ENCODE data around the gene GIPR. TPM values are rescaled to one million over a fixed set of nuclear protein-coding genes. Genes with fewer than 3 reads are reported as not detected.
A peak's percentile ranks its signal among the peaks of the same experiment; 100 is the strongest.

GIPR gene
- total RNA-seq, 2 donors from 2014 or later = 10.8 to 14.6 TPM

DNA sequence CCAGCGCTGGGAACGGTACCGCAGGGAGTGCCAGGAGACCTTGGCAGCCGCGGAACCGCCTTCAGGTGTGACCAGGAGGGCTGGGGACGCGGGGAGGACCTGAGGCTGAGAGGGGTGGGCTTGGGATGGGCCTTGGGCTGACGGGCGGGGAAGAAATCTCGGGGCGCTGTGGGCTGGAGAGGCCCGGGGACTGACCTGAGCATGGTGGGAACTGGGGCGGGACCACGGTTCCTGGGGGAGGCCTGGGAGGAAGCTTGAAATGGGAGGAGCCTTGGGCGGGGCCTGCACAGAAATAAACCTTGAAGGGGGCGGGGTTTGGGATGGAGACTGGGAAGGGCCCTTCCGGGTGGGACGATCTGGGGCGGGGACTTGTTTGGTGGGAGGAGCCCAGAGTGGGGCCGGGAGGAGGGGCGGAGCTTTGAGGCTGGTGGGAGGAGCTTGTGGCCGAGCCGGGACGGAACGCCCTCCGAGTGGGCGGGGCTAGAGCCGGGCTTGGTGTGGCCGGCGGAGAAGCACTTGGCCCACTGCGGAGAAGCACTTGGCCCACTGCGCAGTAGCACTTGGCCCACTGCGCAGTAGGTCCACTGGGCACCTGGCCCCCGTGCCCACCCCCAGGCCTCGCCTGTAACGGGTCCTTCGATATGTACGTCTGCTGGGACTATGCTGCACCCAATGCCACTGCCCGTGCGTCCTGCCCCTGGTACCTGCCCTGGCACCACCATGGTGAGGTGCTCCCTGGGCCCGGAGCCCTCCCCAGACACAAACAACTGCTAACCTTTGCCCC lies 2.8 kb downstream of the GIPR start:
- peak overlapping the region; percentile 82 for H3K4me3 ChIP-seq (ENCODE audit: low read length)
- no peaks in the 10 kb centered on the region for H3K9me3 ChIP-seq (ENCODE audit: control insufficient read depth, low read length)
- H3K27ac ChIP-seq (ENCODE audit: low read depth, low read length) = no peak overlapping the region
- WGBS, 2 experiments (ENCODE audit: insufficient coverage in 1 of 2, insufficient read length in 1 of 2) = 23 to 63% methylated on average over 9 to 42 of the region's 42 CpGs
- H3K36me3 Mint-ChIP-seq (ENCODE audit: low read depth) = no peaks in the 10 kb centered on the region
- peak overlapping the region; percentile 82 for H3K27ac Mint-ChIP-seq
- peaks cover 11% of the 10 kb centered on the region for H3K4me1 Mint-ChIP-seq
- peak; percentile 99 for DNase-seq
- H3K9me3 Mint-ChIP-seq = no peaks in the 10 kb centered on the region
- H3K9ac ChIP-seq (ENCODE audit: extremely low read depth, low read length, poor library complexity, severe bottlenecking) = peak overlapping the region; percentile 20
- H3K27me3 ChIP-seq (ENCODE audit: control insufficient read depth, insufficient read depth, low read length, poor library complexity, severe bottlenecking) = no peaks in the 10 kb centered on the region
- peak overlapping the region; percentile 55 for H3K4me3 Mint-ChIP-seq
- H3K4me1 ChIP-seq (ENCODE audit: control insufficient read depth, insufficient read depth, low read length) = no peaks in the 10 kb centered on the region
- H3K27me3 Mint-ChIP-seq (ENCODE audit: insufficient read depth) = peaks cover 62% of the 10 kb centered on the region
- no peaks in the 10 kb centered on the region for H3K36me3 ChIP-seq (ENCODE audit: control insufficient read depth, insufficient read depth, low read length)
- TF ChIP-seq, protein P1, sequence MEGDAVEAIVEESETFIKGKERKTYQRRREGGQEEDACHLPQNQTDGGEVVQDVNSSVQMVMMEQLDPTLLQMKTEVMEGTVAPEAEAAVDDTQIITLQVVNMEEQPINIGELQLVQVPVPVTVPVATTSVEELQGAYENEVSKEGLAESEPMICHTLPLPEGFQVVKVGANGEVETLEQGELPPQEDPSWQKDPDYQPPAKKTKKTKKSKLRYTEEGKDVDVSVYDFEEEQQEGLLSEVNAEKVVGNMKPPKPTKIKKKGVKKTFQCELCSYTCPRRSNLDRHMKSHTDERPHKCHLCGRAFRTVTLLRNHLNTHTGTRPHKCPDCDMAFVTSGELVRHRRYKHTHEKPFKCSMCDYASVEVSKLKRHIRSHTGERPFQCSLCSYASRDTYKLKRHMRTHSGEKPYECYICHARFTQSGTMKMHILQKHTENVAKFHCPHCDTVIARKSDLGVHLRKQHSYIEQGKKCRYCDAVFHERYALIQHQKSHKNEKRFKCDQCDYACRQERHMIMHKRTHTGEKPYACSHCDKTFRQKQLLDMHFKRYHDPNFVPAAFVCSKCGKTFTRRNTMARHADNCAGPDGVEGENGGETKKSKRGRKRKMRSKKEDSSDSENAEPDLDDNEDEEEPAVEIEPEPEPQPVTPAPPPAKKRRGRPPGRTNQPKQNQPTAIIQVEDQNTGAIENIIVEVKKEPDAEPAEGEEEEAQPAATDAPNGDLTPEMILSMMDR (conservative IDR thresholded peaks at IDR 0.05) = no peak

DNA sequence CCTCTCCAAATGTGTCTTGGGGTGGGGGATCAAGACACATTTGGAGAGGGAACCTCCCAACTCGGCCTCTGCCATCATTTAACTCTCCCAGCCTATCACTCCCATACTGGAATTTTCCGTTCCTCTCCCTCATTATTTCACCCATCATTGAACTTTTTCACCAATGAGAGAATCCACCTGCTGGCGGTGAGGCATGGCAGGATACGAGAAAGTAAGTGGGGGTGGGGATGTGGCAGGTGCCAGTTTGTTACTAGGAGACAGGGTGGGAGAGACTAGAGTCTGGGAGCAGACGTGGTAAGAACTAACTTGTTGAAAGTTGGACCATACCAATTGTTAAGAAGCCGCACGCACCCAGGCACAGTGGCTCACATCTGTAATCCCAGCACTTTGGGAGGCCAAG lies 6.9 kb downstream of the GIPR start:
- no peaks in the 10 kb centered on the region for H3K9me3 ChIP-seq (ENCODE audit: control insufficient read depth, low read length)
- no peak overlapping the region for H3K27ac ChIP-seq (ENCODE audit: low read depth, low read length)
- Mint-ChIP-seq H3K36me3 (ENCODE audit: low read depth) (no peaks in the 10 kb centered on the region), H3K27me3 (ENCODE audit: insufficient read depth) (peaks cover 67% of the 10 kb centered on the region), H3K4me3 (no peak overlapping the region), H3K4me1 (no peaks in the 10 kb centered on the region), H3K9me3 (no peaks in the 10 kb centered on the region), H3K27ac (no peak overlapping the region)
- no peak overlapping the region for H3K9ac ChIP-seq (ENCODE audit: extremely low read depth, low read length, poor library complexity, severe bottlenecking)
- 87 to 92% methylated on average over 4 to 7 of the region's 7 CpGs for WGBS, 2 experiments (ENCODE audit: insufficient coverage in 1 of 2, insufficient read length in 1 of 2)
- no peak overlapping the region for H3K4me3 ChIP-seq (ENCODE audit: low read length)
- no peak for DNase-seq
- H3K4me1 ChIP-seq (ENCODE audit: control insufficient read depth, insufficient read depth, low read length) = no peaks in the 10 kb centered on the region
- no peaks in the 10 kb centered on the region for H3K27me3 ChIP-seq (ENCODE audit: control insufficient read depth, insufficient read depth, low read length, poor library complexity, severe bottlenecking)
- TF ChIP-seq, protein P1 (conservative IDR thresholded peaks at IDR 0.05) = no peak
- no peaks in the 10 kb centered on the region for H3K36me3 ChIP-seq (ENCODE audit: control insufficient read depth, insufficient read depth, low read length)

DNA sequence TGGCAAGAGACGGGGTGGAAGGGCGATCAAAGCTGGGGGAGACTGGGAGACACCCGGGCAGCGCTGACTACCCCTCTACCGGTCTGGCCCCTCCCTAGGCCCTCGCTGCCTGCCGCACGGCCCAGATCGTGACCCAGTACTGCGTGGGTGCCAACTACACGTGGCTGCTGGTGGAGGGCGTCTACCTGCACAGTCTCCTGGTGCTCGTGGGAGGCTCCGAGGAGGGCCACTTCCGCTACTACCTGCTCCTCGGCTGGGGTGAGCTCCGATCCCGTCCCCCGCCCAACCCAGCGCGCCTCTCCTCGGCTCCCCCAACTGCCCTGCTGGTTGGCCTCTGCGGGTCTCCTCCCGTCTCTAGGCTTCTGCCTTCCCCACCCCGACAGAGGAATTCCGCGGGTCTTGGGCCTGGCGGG lies 8.8 kb downstream of the GIPR start:
- Mint-ChIP-seq H3K4me1 (no peaks in the 10 kb centered on the region), H3K36me3 (ENCODE audit: low read depth) (no peaks in the 10 kb centered on the region), H3K9me3 (no peaks in the 10 kb centered on the region), H3K27ac (no peak overlapping the region), H3K4me3 (peak overlapping the region; percentile 62), H3K27me3 (ENCODE audit: insufficient read depth) (peaks cover 56% of the 10 kb centered on the region)
- no peak for DNase-seq
- WGBS, 2 experiments (ENCODE audit: insufficient coverage in 1 of 2, insufficient read length in 1 of 2) = 3 to 21% methylated on average over 6 to 28 of the region's 28 CpGs
- Histone ChIP-seq H3K36me3 (ENCODE audit: control insufficient read depth, insufficient read depth, low read length) (no peaks in the 10 kb centered on the region), H3K4me1 (ENCODE audit: control insufficient read depth, insufficient read depth, low read length) (no peaks in the 10 kb centered on the region), H3K9ac (ENCODE audit: extremely low read depth, low read length, poor library complexity, severe bottlenecking) (no peak overlapping the region), H3K27me3 (ENCODE audit: control insufficient read depth, insufficient read depth, low read length, poor library complexity, severe bottlenecking) (no peaks in the 10 kb centered on the region), H3K9me3 (ENCODE audit: control insufficient read depth, low read length) (no peaks in the 10 kb centered on the region), H3K27ac (ENCODE audit: low read depth, low read length) (no peak overlapping the region), H3K4me3 (ENCODE audit: low read length) (peak overlapping the region; percentile 79)
- TF ChIP-seq, protein P1 (conservative IDR thresholded peaks at IDR 0.05) = no peak
